Measurements from ENCODE around the gene RHOD. TPM values are rescaled to one million over a fixed set of nuclear protein-coding genes. Genes with fewer than 3 reads are reported as not detected.
A peak's percentile ranks its signal among the peaks of the same experiment; 100 is the strongest.

Gene RHOD
- total and polyA plus RNA-seq, 2 of the 8 experiments (the other 6 are each of a cell fraction or from before 2014, with no cell fraction given): 12.1 to 17.6 TPM

DNA sequence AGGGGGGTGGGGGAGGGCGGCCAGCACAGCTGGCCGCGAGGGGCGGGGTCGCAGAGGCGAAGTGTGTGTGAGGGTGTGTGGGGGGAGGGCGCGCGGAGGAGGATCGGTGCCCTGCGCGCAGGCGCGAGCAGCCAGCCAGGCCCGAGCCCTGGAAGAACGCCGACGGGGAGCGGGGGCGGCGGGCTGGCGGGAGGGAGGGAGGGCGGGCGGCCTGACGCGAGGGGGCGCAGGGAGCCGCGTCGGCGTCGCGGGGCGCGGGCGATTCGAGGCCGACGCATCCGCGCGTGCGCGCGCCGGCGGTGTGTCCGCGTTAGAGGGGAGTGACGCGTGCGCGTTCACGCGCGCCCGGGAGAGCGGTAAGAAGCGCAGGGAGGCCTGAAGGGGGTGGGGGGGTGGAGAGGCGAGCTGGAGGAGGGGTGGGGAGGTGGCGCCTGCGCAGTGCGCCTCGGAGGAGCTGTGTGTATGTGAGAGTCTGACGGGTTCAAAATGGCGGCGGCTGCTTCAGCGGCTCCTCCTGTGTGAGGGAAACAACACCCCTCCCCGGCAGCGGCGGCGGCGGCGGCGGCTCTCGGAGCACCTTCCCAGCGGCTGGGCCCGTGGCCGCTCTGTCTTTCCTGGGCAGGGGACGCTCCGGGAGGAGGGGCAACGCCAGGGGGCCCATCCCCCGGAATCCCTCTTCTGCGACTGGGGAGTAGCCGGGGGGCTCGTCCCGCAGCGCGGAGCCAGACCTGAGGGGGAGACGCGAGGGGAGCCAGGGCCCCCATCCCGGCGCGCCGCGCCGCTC lies 62.3 kb downstream of the RHOD start, which contains the start of gene KDM2A:
Gene KDM2A, plus strand, starts transcription at position 463 of the 784 bp plus-strand sequence. CDS start 2,054 bp downstream, outside the sequence.
- Histone ChIP-seq H3K4ac (replicated peaks; ENCODE audit: insufficient read length, low read depth, low read length) (peak within 1 kb of the TSS; percentile 26), H3K14ac (ENCODE audit: insufficient read length) (no peak within 1 kb of the TSS), H4K5ac (ENCODE audit: insufficient read length, low read depth, low read length) (peak within 1 kb of the TSS; percentile 90), H3K36me3 (ENCODE audit: control insufficient read depth in 2 of 4, insufficient read depth in 4 of 4, low read length in 3 of 4) (peaks cover 0 to 11% (median 0%) of the 10 kb centered on the region in 4 experiments; a peak in 1 of 8 replicates), H3K9me3 (ENCODE audit: insufficient read depth in 2 of 2, low read depth in 1 of 2, low read length in 1 of 2) (no peaks in the 10 kb centered on the region), H3K4me1 (replicated peaks in 1 of 4; ENCODE audit: control insufficient read depth in 3 of 4, insufficient read depth in 4 of 4, low read length in 3 of 4) (peaks cover 0 to 5% (median 3%) of the 10 kb centered on the region in 4 experiments; a peak in 4 of 7 replicates), H2BK120ac (replicated peaks; ENCODE audit: low read depth, low read length) (no peak within 1 kb of the TSS), H2BK20ac (ENCODE audit: low read length) (no peak within 1 kb of the TSS), H4K91ac (replicated peaks; ENCODE audit: insufficient read length, low read length) (peak within 1 kb of the TSS; percentile 95), H3K23ac (ENCODE audit: insufficient read length) (no peak within 1 kb of the TSS), H3K79me2 (ENCODE audit: control insufficient read depth in 1 of 2, insufficient read depth in 2 of 2, low read length in 2 of 2) (peaks cover 30 to 45% of the 10 kb centered on the region in 2 experiments), H3K23me2 (ENCODE audit: low read depth, low read length) (peaks cover 10% of the 10 kb centered on the region; the same call in 1 of the 2 replicates), H3K4me3 (ENCODE audit: extremely low read depth in 1 of 4, insufficient read depth in 2 of 4, low read depth in 3 of 4, low read length in 4 of 4) (peak within 1 kb of the TSS; percentile 80 to 97 (median 92)), H3K79me1 (ENCODE audit: low read depth, low read length) (no peaks in the 10 kb centered on the region; the same call in 1 of the 2 replicates), H4K8ac (ENCODE audit: extremely low read depth, insufficient read depth, low read length) (peak within 1 kb of the TSS; percentile 93), H3K56ac (replicated peaks; ENCODE audit: insufficient read length, low read depth, low read length) (peak within 1 kb of the TSS; percentile 77), H2BK12ac (ENCODE audit: low read depth, low read length) (no peak within 1 kb of the TSS), H3K4me2 (ENCODE audit: insufficient read depth in 1 of 2, low read depth in 2 of 2, low read length in 2 of 2) (peak within 1 kb of the TSS; percentile 86 to 95), H3K9ac (replicated peaks in 1 of 4; ENCODE audit: extremely low read depth in 1 of 4, low read depth in 3 of 4, low read length in 3 of 4) (peak within 1 kb of the TSS; percentile 74 to 93 (median 88)), H3K27ac (ENCODE audit: low read depth, low read length) (peak within 1 kb of the TSS; percentile 94), H2BK5ac (ENCODE audit: low read depth, low read length) (peak within 1 kb of the TSS; percentile 90; the same call in 1 of the 2 replicates), H2BK15ac (ENCODE audit: low read length) (no peak within 1 kb of the TSS), H3K18ac (ENCODE audit: extremely low read depth, low read length) (peak within 1 kb of the TSS; percentile 93), H3K27me3 (replicated peaks in 1 of 4; ENCODE audit: control insufficient read depth in 3 of 4, extremely low read depth in 1 of 4, insufficient read depth in 3 of 4, low read length in 3 of 4) (no peaks in the 10 kb centered on the region), H2AK5ac (ENCODE audit: low read depth, low read length) (no peak within 1 kb of the TSS), H4K20me1 (replicated peaks in 1 of 2; ENCODE audit: control insufficient read depth in 1 of 2, insufficient read depth in 2 of 2, low read length in 2 of 2) (peaks cover 3% of the 10 kb centered on the region in 2 experiments), H2AFZ (ENCODE audit: low read length) (no peak within 1 kb of the TSS; the same call in 1 of the 2 replicates)
- FAIRE-seq: no peak
- ChIA-PET POLR2A (ENCODE audit: partially characterized antibody) (interaction anchor here (1.0 to 1.8 kb wide), 11 partner anchors 10 to 184 kb away, joined by 3 to 11 read pairs (median 3); partner anchors contain the start of gene SSH3), CTCF (ENCODE audit: partially characterized antibody) (interaction anchor here (1.2 to 1.4 kb wide), 2 partner anchors 23 to 34 kb away, joined by 3 to 6 read pairs; no protein-coding TSS in a partner anchor)
- peak; percentile 92 to 97 for DNase-seq (ENCODE audit: low read depth in 1 of 2, low spot score in 2 of 2)
- 0% methylated on average over 16 of the region's 97 CpGs; no CpG with 5 or more reads in 1 of the 2 experiments for WGBS, 2 experiments (ENCODE audit: extremely low coverage in 1 of 2, insufficient coverage in 1 of 2, insufficient read length in 1 of 2, insufficient replicate concordance in 2 of 2, low coverage in 1 of 2, low lambda C conversion rate in 2 of 2, missing lambda C conversion rate in 1 of 2)
- no peak for TF ChIP-seq CHD2 (IDR thresholded peaks at IDR 0.05; ENCODE audit: low read length)
- peak; percentile 98 for TF ChIP-seq BACH1 (IDR thresholded peaks at IDR 0.05; ENCODE audit: low read length)
- TF ChIP-seq, protein P1, sequence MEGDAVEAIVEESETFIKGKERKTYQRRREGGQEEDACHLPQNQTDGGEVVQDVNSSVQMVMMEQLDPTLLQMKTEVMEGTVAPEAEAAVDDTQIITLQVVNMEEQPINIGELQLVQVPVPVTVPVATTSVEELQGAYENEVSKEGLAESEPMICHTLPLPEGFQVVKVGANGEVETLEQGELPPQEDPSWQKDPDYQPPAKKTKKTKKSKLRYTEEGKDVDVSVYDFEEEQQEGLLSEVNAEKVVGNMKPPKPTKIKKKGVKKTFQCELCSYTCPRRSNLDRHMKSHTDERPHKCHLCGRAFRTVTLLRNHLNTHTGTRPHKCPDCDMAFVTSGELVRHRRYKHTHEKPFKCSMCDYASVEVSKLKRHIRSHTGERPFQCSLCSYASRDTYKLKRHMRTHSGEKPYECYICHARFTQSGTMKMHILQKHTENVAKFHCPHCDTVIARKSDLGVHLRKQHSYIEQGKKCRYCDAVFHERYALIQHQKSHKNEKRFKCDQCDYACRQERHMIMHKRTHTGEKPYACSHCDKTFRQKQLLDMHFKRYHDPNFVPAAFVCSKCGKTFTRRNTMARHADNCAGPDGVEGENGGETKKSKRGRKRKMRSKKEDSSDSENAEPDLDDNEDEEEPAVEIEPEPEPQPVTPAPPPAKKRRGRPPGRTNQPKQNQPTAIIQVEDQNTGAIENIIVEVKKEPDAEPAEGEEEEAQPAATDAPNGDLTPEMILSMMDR (IDR thresholded peaks at IDR 0.05; ENCODE audit: control extremely low read depth in 1 of 3, insufficient read depth in 1 of 3, low read depth in 1 of 3, low read length in 3 of 3): peak in 1 of 3 experiments; percentile 22; a peak in 1 of 4 replicates
- TF ChIP-seq, protein P2, sequence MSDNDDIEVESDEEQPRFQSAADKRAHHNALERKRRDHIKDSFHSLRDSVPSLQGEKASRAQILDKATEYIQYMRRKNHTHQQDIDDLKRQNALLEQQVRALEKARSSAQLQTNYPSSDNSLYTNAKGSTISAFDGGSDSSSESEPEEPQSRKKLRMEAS (IDR thresholded peaks at IDR 0.05): 0 out of 2 replicates have a peak, but pooled peaks have one; percentile 24
- TF ChIP-seq JUN (IDR thresholded peaks at IDR 0.05; ENCODE audit: low read depth, low read length): no peak
- peak; percentile 68; the same call in 1 of the 2 replicates for TF ChIP-seq RBBP5 (IDR thresholded peaks at IDR 0.05; ENCODE audit: borderline replicate concordance, low read depth, low read length)
- TF ChIP-seq TBP (IDR thresholded peaks at IDR 0.05; ENCODE audit: low read depth, low read length): peak; percentile 48; the same call in 1 of the 2 replicates
- TF ChIP-seq GTF2F1 (IDR thresholded peaks at IDR 0.05; ENCODE audit: borderline replicate concordance, low read depth, low read length): no peak

Data from H1 (cell line).